Nephron (organoid): ENCODE data around the gene FNTB.

ENCODE experiments used
- H3K27ac Mint-ChIP-seq, 3 experiments: 2 replicates each; pipeline ENCODE4 v1.8.0; 2020; ENCODE audit warnings: mixed read lengths in 3 of 3, mild to moderate bottlenecking in 2 of 3, moderate library complexity in 1 of 3
- H3K27me3 Mint-ChIP-seq: 2 replicates; pipeline ENCODE4 v1.8.0; 2021; ENCODE audit warnings: low read depth, mild to moderate bottlenecking, moderate library complexity, mixed read lengths
- H3K36me3 Mint-ChIP-seq: 2 replicates; pipeline ENCODE4 v1.8.0; 2020; ENCODE audit warnings: low read depth, mixed read lengths
- H3K4me1 Mint-ChIP-seq: 2 replicates; pipeline ENCODE4 v1.8.0; 2020; ENCODE audit warnings: mixed read lengths
- H3K4me3 Mint-ChIP-seq, 3 experiments: 2 replicates each; pipeline ENCODE4 v1.8.0; 2020; ENCODE audit warnings: mild to moderate bottlenecking in 3 of 3, mixed read lengths in 3 of 3, moderate library complexity in 2 of 3
- H3K9me3 Mint-ChIP-seq: 2 replicates; pipeline ENCODE4 v1.8.0; 2020; ENCODE audit warnings: mixed read lengths
- CTCF ChIP-seq, 3 experiments: fragments of 200-600 bp; sonication (generic); IDR thresholded peaks; one replicate each; pipeline ENCODE4 v1.5.0; 2021; ENCODE audit warnings: antibody characterized with exemption in 3 of 3; ENCODE audit not compliant: unreplicated experiment in 3 of 3

Gene FNTB

GRCh38 chr14:64997108-64997794 lies 10.6 kb downstream of the FNTB start:
- peaks cover 4% of the 10 kb centered on the region for H3K36me3 Mint-ChIP-seq

GRCh38 chr14:64998455-64998931 lies 11.8 kb downstream of the FNTB start:
- Mint-ChIP-seq H3K4me1 (peaks cover 31% of the 10 kb centered on the region), H3K9me3 (no peaks in the 10 kb centered on the region), H3K27ac (no peak overlapping the region), H3K4me3 (no peak overlapping the region), H3K36me3 (peaks cover 4% of the 10 kb centered on the region), H3K27me3 (no peaks in the 10 kb centered on the region)
- no peak for TF ChIP-seq CTCF (IDR thresholded peaks at IDR 0.05; ENCODE audit: unreplicated experiment in 3 of 3)

More at GRCh38 chr14:64997108-64997794, 10.6 kb downstream of the FNTB start:
- Mint-ChIP-seq H3K4me3 (no peak overlapping the region), H3K27ac (peak overlapping the region in 1 of 3 experiments; percentile 5), H3K4me1 (peaks cover 20% of the 10 kb centered on the region), H3K9me3 (no peaks in the 10 kb centered on the region), H3K27me3 (no peaks in the 10 kb centered on the region)
- no peak for TF ChIP-seq CTCF (IDR thresholded peaks at IDR 0.05; ENCODE audit: unreplicated experiment in 3 of 3)

GRCh38 chr14:65000898-65001591 lies 14.3 kb downstream of the FNTB start:
- Mint-ChIP-seq H3K36me3 (peaks cover 13% of the 10 kb centered on the region), H3K9me3 (no peaks in the 10 kb centered on the region), H3K27ac (peak overlapping the region; percentile 35 to 86 (median 58)), H3K27me3 (no peaks in the 10 kb centered on the region), H3K4me1 (peaks cover 45% of the 10 kb centered on the region), H3K4me3 (no peak overlapping the region)
- TF ChIP-seq CTCF (IDR thresholded peaks at IDR 0.05; ENCODE audit: unreplicated experiment in 3 of 3): no peak

- H3K27me3 Mint-ChIP-seq: no peaks in the 10 kb centered on the region
- no peaks in the 10 kb centered on the region for H3K9me3 Mint-ChIP-seq
- H3K36me3 Mint-ChIP-seq: peaks cover 13% of the 10 kb centered on the region
- H3K4me3 Mint-ChIP-seq: no peak overlapping the region
- H3K4me1 Mint-ChIP-seq: peaks cover 52% of the 10 kb centered on the region
- H3K27ac Mint-ChIP-seq: peak overlapping the region in 1 of 3 experiments; percentile 86
- TF ChIP-seq CTCF (IDR thresholded peaks at IDR 0.05; ENCODE audit: unreplicated experiment in 3 of 3): no peak
These were observed 15.0 kb downstream of the FNTB start for GRCh38 chr14:65001723-65002122.

- peak overlapping the region; percentile 63 to 74 (median 71) for H3K27ac Mint-ChIP-seq
- H3K36me3 Mint-ChIP-seq: peaks cover 13% of the 10 kb centered on the region
- no peak overlapping the region for H3K4me3 Mint-ChIP-seq
- H3K9me3 Mint-ChIP-seq: no peaks in the 10 kb centered on the region
- no peak for TF ChIP-seq CTCF (IDR thresholded peaks at IDR 0.05; ENCODE audit: unreplicated experiment in 3 of 3)
- peaks cover 55% of the 10 kb centered on the region for H3K4me1 Mint-ChIP-seq
- H3K27me3 Mint-ChIP-seq: no peaks in the 10 kb centered on the region
These were observed 16.0 kb downstream of the FNTB start for GRCh38 chr14:65002586-65003210.
